ENCODE data around the gene CAMTA1. TPM values are rescaled to one million over a fixed set of nuclear protein-coding genes. Genes with fewer than 3 reads are reported as not detected.

Gene CAMTA1
- total and polyA plus RNA-seq, 2 experiments from 2014 or later = 89.0 to 145 TPM

DNA sequence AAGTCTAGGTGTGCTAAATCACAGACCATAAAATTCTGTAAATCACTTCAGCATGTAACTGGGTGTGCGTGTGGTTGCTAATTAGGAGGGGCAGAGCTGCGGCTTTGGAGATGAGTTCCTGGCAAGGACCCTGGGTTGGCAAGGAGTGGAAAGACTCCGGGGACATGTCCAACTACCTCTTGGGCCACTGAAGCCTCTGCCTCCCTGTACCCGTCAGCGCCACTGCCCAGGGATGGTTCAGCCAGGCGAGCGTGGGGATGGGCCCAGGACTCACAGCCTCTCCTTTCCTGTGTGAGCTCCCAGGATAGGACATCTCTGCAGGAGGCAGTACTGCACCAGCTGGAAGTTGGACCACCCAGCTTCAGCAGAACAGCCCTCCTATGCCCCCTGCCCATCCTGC is 599.4 kb downstream of the CAMTA1 start:
- Histone ChIP-seq H3K36me3 (replicated peaks; ENCODE audit: insufficient read depth, low read depth) (no peaks in the 10 kb centered on the region), H3K9me3 (ENCODE audit: low read depth) (no peaks in the 10 kb centered on the region), H3K4me2 (no peak overlapping the region), H2AFZ (no peak overlapping the region), H3K9me2 (replicated peaks; ENCODE audit: insufficient read depth) (no peaks in the 10 kb centered on the region), H3K27me3 (no peaks in the 10 kb centered on the region), H3K27ac (no peak overlapping the region), H3K4me3 (no peak overlapping the region), H3K4me1 (ENCODE audit: insufficient read depth) (peaks cover 15% of the 10 kb centered on the region), H4K20me1 (ENCODE audit: insufficient read depth, poor library complexity, severe bottlenecking) (no peaks in the 10 kb centered on the region), H3K79me2 (no peaks in the 10 kb centered on the region)
- TF ChIP-seq, protein P1, sequence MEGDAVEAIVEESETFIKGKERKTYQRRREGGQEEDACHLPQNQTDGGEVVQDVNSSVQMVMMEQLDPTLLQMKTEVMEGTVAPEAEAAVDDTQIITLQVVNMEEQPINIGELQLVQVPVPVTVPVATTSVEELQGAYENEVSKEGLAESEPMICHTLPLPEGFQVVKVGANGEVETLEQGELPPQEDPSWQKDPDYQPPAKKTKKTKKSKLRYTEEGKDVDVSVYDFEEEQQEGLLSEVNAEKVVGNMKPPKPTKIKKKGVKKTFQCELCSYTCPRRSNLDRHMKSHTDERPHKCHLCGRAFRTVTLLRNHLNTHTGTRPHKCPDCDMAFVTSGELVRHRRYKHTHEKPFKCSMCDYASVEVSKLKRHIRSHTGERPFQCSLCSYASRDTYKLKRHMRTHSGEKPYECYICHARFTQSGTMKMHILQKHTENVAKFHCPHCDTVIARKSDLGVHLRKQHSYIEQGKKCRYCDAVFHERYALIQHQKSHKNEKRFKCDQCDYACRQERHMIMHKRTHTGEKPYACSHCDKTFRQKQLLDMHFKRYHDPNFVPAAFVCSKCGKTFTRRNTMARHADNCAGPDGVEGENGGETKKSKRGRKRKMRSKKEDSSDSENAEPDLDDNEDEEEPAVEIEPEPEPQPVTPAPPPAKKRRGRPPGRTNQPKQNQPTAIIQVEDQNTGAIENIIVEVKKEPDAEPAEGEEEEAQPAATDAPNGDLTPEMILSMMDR (IDR thresholded peaks at IDR 0.05; ENCODE audit: poor library complexity) = no peak
- TF ChIP-seq EZH2phosphoT487 (IDR thresholded peaks at IDR 0.05; ENCODE audit: low read depth, severe bottlenecking, unreplicated experiment) (no peak), EZH2 (IDR thresholded peaks at IDR 0.05; ENCODE audit: borderline replicate concordance) (no peak)
- 95% methylated on average over 6 of the region's 7 CpGs for WGBS (ENCODE audit: low lambda C conversion rate, missing lambda C conversion rate)
- DNase-seq (ENCODE audit: low spot score) = no peak

DNA sequence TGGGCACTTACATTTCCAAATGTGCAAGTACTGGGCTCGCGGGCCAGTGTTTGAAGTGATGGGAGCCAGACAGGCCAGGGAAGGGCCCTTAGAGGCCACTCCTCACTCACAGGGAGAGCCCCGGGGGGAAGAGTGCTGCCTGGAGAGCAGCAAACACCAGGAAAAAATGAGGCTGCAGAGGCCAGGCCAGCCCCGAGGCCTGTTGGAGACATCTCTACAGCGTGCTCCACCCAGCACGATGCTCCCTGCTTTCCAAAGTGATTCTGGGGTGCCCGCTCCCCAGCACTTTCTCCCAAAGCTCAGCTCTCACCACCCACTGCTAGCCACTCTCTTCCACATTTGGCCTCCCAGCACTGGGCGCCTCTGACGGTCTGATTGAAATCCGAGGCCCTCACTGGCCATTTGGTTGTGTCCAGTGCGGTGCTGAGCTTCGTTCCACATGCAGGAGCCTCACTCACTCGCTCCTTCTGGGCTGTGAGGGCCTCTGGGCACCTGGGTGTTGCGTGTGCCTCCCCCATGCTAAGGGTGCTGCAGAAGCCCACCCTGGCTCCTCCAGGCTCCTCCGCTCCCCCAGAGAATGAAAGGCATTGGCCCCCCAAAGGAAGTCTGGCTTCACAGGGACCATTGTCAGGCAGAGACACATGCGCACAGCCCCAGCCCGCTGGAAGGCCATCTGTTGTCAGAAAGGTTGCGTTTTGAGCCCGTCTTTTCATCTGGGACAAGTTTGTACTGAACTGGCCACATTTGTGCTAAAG is 600.4 kb downstream of the CAMTA1 start:
- Histone ChIP-seq H3K4me3 (no peak overlapping the region), H3K9me3 (ENCODE audit: low read depth) (no peaks in the 10 kb centered on the region), H3K36me3 (replicated peaks; ENCODE audit: insufficient read depth, low read depth) (no peaks in the 10 kb centered on the region), H4K20me1 (ENCODE audit: insufficient read depth, poor library complexity, severe bottlenecking) (no peaks in the 10 kb centered on the region), H3K27ac (no peak overlapping the region), H3K4me2 (no peak overlapping the region), H3K27me3 (no peaks in the 10 kb centered on the region), H3K9me2 (replicated peaks; ENCODE audit: insufficient read depth) (no peaks in the 10 kb centered on the region), H2AFZ (no peak overlapping the region), H3K79me2 (no peaks in the 10 kb centered on the region), H3K4me1 (ENCODE audit: insufficient read depth) (peaks cover 15% of the 10 kb centered on the region)
- DNase-seq (ENCODE audit: low spot score) = no peak
- 80% methylated on average over 19 of the region's 19 CpGs for WGBS (ENCODE audit: low lambda C conversion rate, missing lambda C conversion rate)
- TF ChIP-seq EZH2 (IDR thresholded peaks at IDR 0.05; ENCODE audit: borderline replicate concordance) = no peak
- TF ChIP-seq, protein P1 (IDR thresholded peaks at IDR 0.05; ENCODE audit: poor library complexity) = no peak
- TF ChIP-seq EZH2phosphoT487 (IDR thresholded peaks at IDR 0.05; ENCODE audit: low read depth, severe bottlenecking, unreplicated experiment) = no peak

DNA sequence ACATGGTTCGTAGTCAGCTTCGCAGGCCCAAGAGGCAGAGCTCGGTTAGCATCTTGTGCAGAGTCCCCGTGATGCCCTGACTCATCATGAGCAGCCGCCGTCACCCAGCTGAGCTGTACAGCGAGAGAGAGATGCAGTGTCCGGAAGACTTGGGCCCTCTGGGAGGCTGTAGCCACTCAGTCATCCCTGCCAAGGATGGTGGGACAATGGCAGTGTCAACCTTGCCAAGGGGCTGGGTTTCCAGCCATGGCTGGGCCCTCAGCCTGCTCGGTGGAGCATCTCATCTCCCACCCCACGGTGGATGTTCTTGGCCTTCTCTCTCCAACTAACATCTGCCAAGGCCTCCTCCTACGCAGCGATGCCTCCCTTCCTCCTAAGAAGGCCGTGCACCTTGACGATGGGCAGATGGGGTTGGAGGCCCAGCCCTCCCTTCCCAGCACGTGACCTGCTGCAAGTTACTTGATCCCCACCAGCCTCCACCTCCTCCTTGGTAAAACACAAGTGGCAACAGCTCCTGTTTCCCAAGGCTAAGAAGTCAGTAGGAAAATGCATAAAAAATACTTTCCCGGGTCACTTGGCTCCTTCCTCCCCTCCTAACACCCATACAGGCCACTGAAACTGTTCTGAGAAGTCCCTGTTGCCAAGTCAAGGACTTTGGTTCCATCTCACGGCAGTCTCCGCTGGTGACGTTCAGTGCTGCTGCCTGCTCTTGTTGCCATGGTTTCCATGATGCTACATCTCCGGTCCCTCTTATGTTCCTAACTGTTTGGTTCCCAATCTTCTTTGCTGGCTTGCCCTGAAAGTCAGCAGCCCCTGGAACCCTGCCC is 601.2 kb downstream of the CAMTA1 start:
- no peak overlapping the region for H2AFZ ChIP-seq
- no peaks in the 10 kb centered on the region for H3K36me3 ChIP-seq (replicated peaks; ENCODE audit: insufficient read depth, low read depth)
- no peaks in the 10 kb centered on the region for H3K79me2 ChIP-seq
- H3K9me2 ChIP-seq (replicated peaks; ENCODE audit: insufficient read depth) = no peaks in the 10 kb centered on the region
- no peaks in the 10 kb centered on the region for H3K9me3 ChIP-seq (ENCODE audit: low read depth)
- no peaks in the 10 kb centered on the region for H4K20me1 ChIP-seq (ENCODE audit: insufficient read depth, poor library complexity, severe bottlenecking)
- H3K27me3 ChIP-seq = no peaks in the 10 kb centered on the region
- DNase-seq (ENCODE audit: low spot score) = no peak
- no peak overlapping the region for H3K27ac ChIP-seq
- no peak overlapping the region for H3K4me2 ChIP-seq
- H3K4me1 ChIP-seq (ENCODE audit: insufficient read depth) = peaks cover 15% of the 10 kb centered on the region
- H3K4me3 ChIP-seq = no peak overlapping the region
- TF ChIP-seq EZH2phosphoT487 (IDR thresholded peaks at IDR 0.05; ENCODE audit: low read depth, severe bottlenecking, unreplicated experiment) = no peak
- no peak for TF ChIP-seq EZH2 (IDR thresholded peaks at IDR 0.05; ENCODE audit: borderline replicate concordance)
- TF ChIP-seq, protein P1 (IDR thresholded peaks at IDR 0.05; ENCODE audit: poor library complexity) = no peak
- WGBS (ENCODE audit: low lambda C conversion rate, missing lambda C conversion rate) = 94% methylated on average over 18 of the region's 20 CpGs

Data from hepatocyte (in vitro differentiated cells).